GM19240 (cell line): ENCODE data around the gene ST8SIA6.
"Not testable (repeated sequence)": the region's sequence is repeated elsewhere in the genome, so short reads cannot be mapped to it uniquely, and the experiment has no call there.

Source experiments
- DNase-seq: peaks from one replicate; pipeline ENCODE4 v3.0.0; 2011; ENCODE audit warnings: low spot score; ENCODE audit not compliant: insufficient read length

The ST8SIA6 gene, protein sequence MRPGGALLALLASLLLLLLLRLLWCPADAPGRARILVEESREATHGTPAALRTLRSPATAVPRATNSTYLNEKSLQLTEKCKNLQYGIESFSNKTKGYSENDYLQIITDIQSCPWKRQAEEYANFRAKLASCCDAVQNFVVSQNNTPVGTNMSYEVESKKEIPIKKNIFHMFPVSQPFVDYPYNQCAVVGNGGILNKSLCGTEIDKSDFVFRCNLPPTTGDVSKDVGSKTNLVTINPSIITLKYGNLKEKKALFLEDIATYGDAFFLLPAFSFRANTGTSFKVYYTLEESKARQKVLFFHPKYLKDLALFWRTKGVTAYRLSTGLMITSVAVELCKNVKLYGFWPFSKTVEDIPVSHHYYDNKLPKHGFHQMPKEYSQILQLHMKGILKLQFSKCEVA

GRCh38 chr10:17454161-17455014 lies at the start of gene ST8SIA6:
Gene ST8SIA6 (minus strand): TSS chr10:17454595. CDS start chr10:17454255, 340 bp downstream.
- peak; percentile 42 for DNase-seq

GRCh38 chr10:17503795-17504194 lies 49.4 kb upstream of the ST8SIA6 start:
- DNase-seq: no peak

DNA sequence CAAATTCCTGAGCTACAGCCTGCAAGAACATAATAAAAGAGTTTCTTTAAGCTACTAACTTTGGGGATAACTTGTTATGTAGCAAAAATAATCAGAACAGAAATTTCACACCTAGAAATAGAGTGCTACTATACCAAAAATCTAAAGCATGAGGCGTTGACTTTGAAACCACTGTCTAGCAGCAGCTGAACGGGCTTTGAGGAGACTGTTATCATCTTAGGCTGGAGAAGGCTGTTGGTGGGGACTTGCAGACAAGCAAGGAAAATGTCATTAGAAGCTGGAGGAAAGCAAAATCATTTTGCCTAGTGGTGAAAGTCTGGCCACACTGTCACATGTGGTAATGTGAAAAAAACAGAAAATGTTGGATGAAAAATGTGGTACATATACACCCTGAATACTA lies 48.4 kb upstream of the ST8SIA6 start:
- DNase-seq: no peak

DNA sequence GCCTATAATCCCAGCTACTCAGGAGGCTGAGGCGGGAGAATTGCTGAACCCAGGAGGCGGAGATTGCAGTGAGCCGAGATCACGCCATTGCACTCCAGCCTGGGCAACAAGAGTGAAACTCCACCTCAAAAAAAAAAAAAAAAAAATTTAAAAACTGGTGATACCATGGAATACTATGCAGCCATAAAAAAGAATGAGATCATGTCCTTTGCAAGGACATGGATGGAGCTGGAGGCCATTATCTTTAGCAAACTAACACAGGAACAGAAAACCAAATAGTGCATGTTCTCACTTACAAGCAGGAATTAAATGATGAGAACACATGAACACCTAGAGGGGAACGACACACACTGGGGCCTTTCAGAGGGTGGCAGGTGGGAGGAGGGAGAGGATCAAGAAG lies 44.6 kb upstream of the ST8SIA6 start:
- DNase-seq: not testable (repeated sequence)

- DNase-seq: no peak
Measured at GRCh38 chr10:17497446-17498030, 43.1 kb upstream of the ST8SIA6 start.

- no peak for DNase-seq
Measured at GRCh38 chr10:17494626-17495260, 40.3 kb upstream of the ST8SIA6 start.

GRCh38 chr10:17488848-17489247 lies 34.5 kb upstream of the ST8SIA6 start:
- no peak for DNase-seq

DNA sequence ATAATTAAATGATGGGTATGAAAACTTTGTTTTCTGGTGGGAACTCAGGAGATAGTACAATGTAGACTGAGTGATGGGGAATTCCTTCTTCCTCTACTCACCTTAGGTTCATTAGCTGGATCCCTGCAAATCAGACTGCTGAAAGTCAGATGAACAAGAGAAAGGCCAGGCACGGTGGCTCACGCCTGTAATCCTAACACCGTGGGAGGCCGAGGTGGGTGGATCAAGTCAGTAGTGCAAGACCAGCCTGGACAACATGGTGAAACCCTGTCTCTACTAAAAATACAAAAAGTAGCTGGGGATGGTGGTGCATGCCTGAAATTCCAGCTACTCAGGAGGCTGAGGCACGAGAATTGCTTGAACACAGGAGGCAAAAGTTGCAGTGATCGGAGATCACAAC lies 28.7 kb upstream of the ST8SIA6 start:
- no peak for DNase-seq

DNA sequence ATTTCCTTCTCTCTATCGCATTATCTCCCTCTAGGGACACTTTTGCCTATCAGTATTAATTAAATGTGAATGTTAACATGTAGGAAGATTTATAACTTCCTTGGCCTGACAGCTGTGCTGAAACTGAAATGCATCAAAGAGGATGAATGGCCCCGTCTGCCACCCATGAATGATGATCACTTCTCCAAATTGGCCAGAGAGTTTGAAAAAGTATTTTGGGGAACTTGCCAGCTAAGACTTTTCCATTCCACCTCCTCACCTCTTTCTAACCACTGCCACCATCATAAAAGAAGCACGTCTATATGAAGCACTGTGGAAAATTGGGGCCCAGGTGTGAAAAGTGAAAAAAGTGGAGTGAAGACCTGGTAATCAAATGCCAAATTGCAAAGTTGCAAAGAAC lies 25.4 kb upstream of the ST8SIA6 start:
- DNase-seq: no peak

DNA sequence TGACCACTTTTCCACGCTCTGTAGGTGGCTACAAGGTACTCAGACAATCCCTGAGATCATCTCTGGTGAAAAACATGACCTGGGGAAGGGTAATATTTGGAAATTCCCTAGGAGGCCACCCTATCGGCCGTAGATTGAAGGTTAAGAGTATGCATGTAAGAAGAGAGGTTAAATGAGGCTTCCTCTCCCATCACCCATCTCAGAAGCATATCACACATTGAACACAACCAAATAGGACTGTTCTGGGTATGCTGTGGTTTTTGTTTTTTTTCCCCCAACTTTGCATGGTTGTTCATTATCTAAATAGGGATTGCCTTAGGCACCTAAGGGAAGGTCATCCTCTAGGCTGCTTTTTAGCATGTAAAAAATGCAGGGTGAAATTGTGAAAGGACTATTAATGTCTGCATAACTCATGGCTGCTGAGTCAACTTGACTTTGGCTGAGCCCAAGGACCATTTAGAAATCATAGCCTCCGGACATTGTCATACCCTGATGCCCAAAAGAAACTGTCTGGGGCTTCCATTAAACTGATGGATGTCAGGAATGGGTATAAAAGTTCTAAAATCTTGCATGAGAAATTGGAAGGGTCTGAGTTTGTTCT lies 24.7 kb upstream of the ST8SIA6 start:
- DNase-seq: no peak

- no peak for DNase-seq
Measured at GRCh38 chr10:17476073-17476472, 21.7 kb upstream of the ST8SIA6 start.

- DNase-seq: no peak
Measured at GRCh38 chr10:17475661-17476060, 21.3 kb upstream of the ST8SIA6 start.

- DNase-seq: no peak
Measured at GRCh38 chr10:17474595-17475323, 20.4 kb upstream of the ST8SIA6 start.

- no peak for DNase-seq
Measured at GRCh38 chr10:17473228-17473950, 19.0 kb upstream of the ST8SIA6 start.

GRCh38 chr10:17472481-17473227 lies 18.3 kb upstream of the ST8SIA6 start:
- DNase-seq: no peak

GRCh38 chr10:17470246-17470645 lies 15.9 kb upstream of the ST8SIA6 start:
- DNase-seq: no peak

DNA sequence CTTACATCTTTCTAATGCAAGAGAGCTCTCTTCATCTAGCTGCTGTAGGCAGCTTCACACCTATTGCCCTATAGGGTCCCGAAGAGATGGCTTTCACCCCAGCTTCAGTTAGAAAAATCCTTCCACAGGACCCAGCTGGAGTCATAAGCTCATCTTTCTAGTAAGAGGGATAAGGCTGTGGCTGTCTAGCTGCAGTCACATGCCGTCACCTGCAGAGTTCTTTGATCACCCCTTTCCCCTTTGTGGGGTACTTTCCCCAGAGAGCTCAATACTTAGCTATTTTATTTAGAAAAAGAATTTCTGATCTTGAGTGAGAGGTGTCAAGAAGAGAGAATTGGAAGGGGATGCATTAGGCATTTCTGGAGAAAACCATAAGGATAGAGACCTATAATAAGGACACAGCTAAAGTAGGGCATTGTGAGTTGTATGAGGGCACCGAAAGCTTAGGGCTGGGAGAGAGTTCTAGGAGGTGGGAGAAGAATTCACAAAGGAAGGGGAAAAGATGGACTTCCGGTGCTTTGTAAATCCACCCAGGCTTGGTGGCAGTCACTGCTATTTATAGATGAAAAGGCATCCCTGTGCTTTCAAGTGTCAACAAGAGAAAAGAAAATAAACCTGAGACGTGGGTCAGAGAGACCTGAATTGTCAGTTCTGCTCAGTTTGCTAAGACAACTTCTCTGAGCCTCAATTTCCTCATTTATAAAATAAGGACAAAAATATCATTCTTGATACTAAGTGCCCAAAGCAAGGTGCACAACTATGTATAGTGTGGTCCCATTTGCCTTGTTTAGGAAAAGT lies 11.1 kb upstream of the ST8SIA6 start:
- DNase-seq: no peak

- no peak for DNase-seq
Measured at GRCh38 chr10:17464545-17464944, 10.2 kb upstream of the ST8SIA6 start.
